HepG2 (cell line): ENCODE data around the gene CCL27. TPM values are rescaled to one million over a fixed set of nuclear protein-coding genes. Genes with fewer than 3 reads are reported as not detected.

Experiments used
- BRD4 ChIP-seq: sonication (generic); formaldehyde crosslinking; IDR thresholded peaks from 2 replicates; pipeline ENCODE4 v1.4.0; 2020; ENCODE audit warnings: missing genetic modification reagents
- ELF4 ChIP-seq: sonication (generic); formaldehyde crosslinking; IDR thresholded peaks from 2 replicates; pipeline ENCODE4 v1.5.0; 2020; ENCODE audit warnings: missing genetic modification reagents, mild to moderate bottlenecking, moderate library complexity, borderline replicate concordance
- FOXC1 ChIP-seq: sonication (generic); formaldehyde crosslinking; IDR thresholded peaks from 2 replicates; pipeline ENCODE4 v1.8.0; 2022; ENCODE audit warnings: mild to moderate bottlenecking, missing genetic modification reagents, borderline replicate concordance
- KDM6A ChIP-seq: IDR thresholded peaks from 2 replicates; pipeline ENCODE4 v1.6.1; 2016; ENCODE audit warnings: low read depth
- SATB2 ChIP-seq: sonication (generic); formaldehyde crosslinking; IDR thresholded peaks from 2 replicates; pipeline ENCODE4 v1.5.0; 2020; ENCODE audit warnings: missing genetic modification reagents
- SMAD3 ChIP-seq: sonication (generic); formaldehyde crosslinking; IDR thresholded peaks from 2 replicates; pipeline ENCODE4 v1.4.0; 2020; ENCODE audit warnings: missing genetic modification reagents
- ZBTB1 ChIP-seq: sonication (generic); formaldehyde crosslinking; IDR thresholded peaks from 2 replicates; pipeline ENCODE4 v1.4.0; 2020; ENCODE audit warnings: missing genetic modification reagents, borderline replicate concordance
- polyA plus RNA-seq, 8 experiments: library from polyadenylated mRNA; depleted of rRNA in 3 of 8; stranded (reverse) in 7 of 8; unstranded in 1 of 8; fragments of >200 nt; fragmentation: Illumina TruSeq in 4 of 8; extraction: Trizol in 4 of 8; gene quantifications; 2 replicates each; pipeline versions ENCODE4 v1.2.1 to v1.2.3, GENCODE V29; 2011 to 2016; ENCODE audit warnings: low read depth in 4 of 8, missing spikeins in 1 of 8, mixed read lengths in 1 of 8; ENCODE audit not compliant: insufficient read depth in 1 of 8
- total RNA-seq, 5 experiments: library from RNA; depleted of rRNA; stranded (reverse); fragments of >200 nt; fragmentation: Illumina TruSeq; extraction: Trizol; gene quantifications; 2 replicates each; pipeline ENCODE4 v1.2.3, GENCODE V29; 2016; ENCODE audit warnings: low read depth in 1 of 5
- TF ChIP-seq, protein P1 (sequence below): IDR thresholded peaks from 2 replicates; pipeline ENCODE4 v1.6.1; 2012; ENCODE audit warnings: low read depth, low read length, improper control_type of control experiment
- TF ChIP-seq, protein P2 (sequence below): sonication (generic); formaldehyde crosslinking; IDR thresholded peaks from 2 replicates; pipeline ENCODE4 v1.5.1; 2020; ENCODE audit warnings: mild to moderate bottlenecking, missing genetic modification reagents, moderate library complexity
- TF ChIP-seq, protein P3 (sequence below), 2 experiments: fragments of 450-650 bp in 1 of 2; sonication (generic) in 1 of 2; formaldehyde crosslinking in 1 of 2; IDR thresholded peaks; 2 replicates each; pipeline versions ENCODE4 v1.6.1 to v1.8.0; 2016 to 2022; ENCODE audit warnings: antibody characterized with exemption in 1 of 2, mild to moderate bottlenecking in 1 of 2, missing genetic modification reagents in 1 of 2
- TF ChIP-seq, protein P4 (sequence below): sonication (generic); formaldehyde crosslinking; conservative IDR thresholded peaks from 2 replicates; pipeline ENCODE4 v1.8.0; 2022; ENCODE audit warnings: mild to moderate bottlenecking, moderate library complexity, missing genetic modification reagents
- TF ChIP-seq, protein P5 (sequence below): sonication (generic); formaldehyde crosslinking; IDR thresholded peaks from 2 replicates; pipeline ENCODE4 v1.4.0; 2020; ENCODE audit warnings: missing genetic modification reagents

CCL27 gene
- total and polyA plus RNA-seq, 2 of the 13 experiments (the other 11 are each of a cell fraction or from before 2014, with no cell fraction given) = not detected

DNA sequence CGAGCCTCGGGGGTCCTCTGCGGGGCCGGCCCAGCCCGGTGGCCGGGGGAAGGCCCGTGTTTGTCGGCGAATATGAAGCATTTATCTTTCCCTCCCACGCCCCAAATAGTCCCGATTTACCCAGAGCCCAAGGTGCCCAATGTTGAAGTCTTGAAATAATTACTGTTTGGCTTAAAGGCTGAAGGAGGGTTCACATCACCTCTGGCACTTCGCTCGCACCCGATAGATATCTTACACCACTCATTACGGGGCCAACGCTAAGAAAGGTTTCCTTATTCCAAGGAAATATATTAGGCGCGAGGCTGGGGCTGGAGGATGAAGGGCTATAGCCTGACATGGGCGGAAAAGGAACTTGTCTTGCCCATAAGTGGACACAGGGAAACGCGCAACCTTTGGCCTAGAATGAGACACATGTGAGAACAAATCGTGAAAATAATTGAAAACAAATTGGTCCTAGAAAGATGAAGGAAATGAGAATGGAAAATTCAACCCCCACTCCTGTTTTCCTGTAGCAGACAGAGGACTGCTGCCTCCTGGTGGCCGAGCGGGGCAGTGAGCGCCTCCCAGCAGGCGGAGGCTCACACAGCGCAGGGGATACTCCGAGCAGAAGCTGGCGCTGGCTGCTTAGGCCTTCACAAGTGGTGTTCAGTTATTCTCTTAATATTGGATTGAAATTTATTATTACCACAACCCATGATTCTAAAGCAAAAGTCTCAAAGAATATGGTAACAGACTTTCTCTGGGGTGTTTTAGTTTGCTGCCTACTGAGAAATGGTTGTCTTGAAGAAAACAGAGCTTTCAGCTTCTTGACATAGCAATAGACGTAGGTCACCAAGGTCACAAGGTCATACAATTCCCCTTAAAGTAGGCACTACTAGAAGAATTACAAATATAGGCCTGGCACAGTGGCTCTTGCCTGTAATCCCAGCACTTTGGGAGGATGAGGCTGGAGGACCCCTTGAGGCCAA is 39.6 kb upstream of the CCL27 start (continued):
- TF ChIP-seq ZBTB1 (CRISPR knock-in tag) = no peak
- TF ChIP-seq BRD4 (CRISPR knock-in tag) = no peak
- TF ChIP-seq, protein P1, sequence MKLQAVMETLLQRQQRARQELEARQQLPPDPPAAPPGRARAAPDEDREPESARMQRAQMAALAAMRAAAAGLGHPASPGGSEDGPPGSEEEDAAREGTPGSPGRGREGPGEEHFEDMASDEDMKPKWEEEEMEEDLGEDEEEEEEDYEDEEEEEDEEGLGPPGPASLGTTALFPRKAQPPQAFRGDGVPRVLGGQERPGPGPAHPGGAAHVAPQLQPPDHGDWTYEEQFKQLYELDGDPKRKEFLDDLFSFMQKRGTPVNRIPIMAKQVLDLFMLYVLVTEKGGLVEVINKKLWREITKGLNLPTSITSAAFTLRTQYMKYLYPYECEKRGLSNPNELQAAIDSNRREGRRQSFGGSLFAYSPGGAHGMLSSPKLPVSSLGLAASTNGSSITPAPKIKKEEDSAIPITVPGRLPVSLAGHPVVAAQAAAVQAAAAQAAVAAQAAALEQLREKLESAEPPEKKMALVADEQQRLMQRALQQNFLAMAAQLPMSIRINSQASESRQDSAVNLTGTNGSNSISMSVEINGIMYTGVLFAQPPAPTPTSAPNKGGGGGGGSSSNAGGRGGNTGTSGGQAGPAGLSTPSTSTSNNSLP = no peak
- TF ChIP-seq SATB2 (CRISPR knock-in tag) = no peak
- TF ChIP-seq FOXC1 (CRISPR knock-in tag) = 0 out of 2 replicates have a peak, but pooled peaks have one; percentile 8
- TF ChIP-seq SMAD3 (CRISPR knock-in tag) = no peak
- no peak for TF ChIP-seq ELF4 (CRISPR knock-in tag)
- TF ChIP-seq, protein P2, sequence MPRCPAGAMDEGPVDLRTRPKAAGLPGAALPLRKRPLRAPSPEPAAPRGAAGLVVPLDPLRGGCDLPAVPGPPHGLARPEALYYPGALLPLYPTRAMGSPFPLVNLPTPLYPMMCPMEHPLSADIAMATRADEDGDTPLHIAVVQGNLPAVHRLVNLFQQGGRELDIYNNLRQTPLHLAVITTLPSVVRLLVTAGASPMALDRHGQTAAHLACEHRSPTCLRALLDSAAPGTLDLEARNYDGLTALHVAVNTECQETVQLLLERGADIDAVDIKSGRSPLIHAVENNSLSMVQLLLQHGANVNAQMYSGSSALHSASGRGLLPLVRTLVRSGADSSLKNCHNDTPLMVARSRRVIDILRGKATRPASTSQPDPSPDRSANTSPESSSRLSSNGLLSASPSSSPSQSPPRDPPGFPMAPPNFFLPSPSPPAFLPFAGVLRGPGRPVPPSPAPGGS = no peak
- TF ChIP-seq, protein P3, sequence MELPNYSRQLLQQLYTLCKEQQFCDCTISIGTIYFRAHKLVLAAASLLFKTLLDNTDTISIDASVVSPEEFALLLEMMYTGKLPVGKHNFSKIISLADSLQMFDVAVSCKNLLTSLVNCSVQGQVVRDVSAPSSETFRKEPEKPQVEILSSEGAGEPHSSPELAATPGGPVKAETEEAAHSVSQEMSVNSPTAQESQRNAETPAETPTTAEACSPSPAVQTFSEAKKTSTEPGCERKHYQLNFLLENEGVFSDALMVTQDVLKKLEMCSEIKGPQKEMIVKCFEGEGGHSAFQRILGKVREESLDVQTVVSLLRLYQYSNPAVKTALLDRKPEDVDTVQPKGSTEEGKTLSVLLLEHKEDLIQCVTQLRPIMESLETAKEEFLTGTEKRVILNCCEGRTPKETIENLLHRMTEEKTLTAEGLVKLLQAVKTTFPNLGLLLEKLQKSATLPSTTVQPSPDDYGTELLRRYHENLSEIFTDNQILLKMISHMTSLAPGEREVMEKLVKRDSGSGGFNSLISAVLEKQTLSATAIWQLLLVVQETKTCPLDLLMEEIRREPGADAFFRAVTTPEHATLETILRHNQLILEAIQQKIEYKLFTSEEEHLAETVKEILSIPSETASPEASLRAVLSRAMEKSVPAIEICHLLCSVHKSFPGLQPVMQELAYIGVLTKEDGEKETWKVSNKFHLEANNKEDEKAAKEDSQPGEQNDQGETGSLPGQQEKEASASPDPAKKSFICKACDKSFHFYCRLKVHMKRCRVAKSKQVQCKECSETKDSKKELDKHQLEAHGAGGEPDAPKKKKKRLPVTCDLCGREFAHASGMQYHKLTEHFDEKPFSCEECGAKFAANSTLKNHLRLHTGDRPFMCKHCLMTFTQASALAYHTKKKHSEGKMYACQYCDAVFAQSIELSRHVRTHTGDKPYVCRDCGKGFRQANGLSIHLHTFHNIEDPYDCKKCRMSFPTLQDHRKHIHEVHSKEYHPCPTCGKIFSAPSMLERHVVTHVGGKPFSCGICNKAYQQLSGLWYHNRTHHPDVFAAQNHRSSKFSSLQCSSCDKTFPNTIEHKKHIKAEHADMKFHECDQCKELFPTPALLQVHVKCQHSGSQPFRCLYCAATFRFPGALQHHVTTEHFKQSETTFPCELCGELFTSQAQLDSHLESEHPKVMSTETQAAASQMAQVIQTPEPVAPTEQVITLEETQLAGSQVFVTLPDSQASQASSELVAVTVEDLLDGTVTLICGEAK (IDR thresholded peaks at IDR 0.05) = no peak
- TF ChIP-seq, protein P3 (CRISPR knock-in tag; IDR thresholded peaks at IDR 0.05) = 0 out of 2 replicates have a peak, but pooled peaks have one; percentile 2
- TF ChIP-seq, protein P4, sequence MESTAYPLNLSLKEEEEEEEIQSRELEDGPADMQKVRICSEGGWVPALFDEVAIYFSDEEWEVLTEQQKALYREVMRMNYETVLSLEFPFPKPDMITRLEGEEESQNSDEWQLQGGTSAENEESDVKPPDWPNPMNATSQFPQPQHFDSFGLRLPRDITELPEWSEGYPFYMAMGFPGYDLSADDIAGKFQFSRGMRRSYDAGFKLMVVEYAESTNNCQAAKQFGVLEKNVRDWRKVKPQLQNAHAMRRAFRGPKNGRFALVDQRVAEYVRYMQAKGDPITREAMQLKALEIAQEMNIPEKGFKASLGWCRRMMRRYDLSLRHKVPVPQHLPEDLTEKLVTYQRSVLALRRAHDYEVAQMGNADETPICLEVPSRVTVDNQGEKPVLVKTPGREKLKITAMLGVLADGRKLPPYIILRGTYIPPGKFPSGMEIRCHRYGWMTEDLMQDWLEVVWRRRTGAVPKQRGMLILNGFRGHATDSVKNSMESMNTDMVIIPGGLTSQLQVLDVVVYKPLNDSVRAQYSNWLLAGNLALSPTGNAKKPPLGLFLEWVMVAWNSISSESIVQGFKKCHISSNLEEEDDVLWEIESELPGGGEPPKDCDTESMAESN (CRISPR knock-in tag) = no peak
- no peak for TF ChIP-seq KDM6A (CRISPR knock-in tag)
- TF ChIP-seq, protein P5, sequence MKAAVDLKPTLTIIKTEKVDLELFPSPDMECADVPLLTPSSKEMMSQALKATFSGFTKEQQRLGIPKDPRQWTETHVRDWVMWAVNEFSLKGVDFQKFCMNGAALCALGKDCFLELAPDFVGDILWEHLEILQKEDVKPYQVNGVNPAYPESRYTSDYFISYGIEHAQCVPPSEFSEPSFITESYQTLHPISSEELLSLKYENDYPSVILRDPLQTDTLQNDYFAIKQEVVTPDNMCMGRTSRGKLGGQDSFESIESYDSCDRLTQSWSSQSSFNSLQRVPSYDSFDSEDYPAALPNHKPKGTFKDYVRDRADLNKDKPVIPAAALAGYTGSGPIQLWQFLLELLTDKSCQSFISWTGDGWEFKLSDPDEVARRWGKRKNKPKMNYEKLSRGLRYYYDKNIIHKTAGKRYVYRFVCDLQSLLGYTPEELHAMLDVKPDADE = no peak
